ENCODE results near the gene CKB.

Gene CKB

GRCh38 chr14:103541709-103542604 lies 19.3 kb upstream of the CKB start:
- peak overlapping the region; percentile 43 for H3K4me2 ChIP-seq (ENCODE audit: low read length)
- H3K9me3 ChIP-seq (replicated peaks; ENCODE audit: low read length), result no peaks in the 10 kb centered on the region
- no peaks in the 10 kb centered on the region for H3K36me3 ChIP-seq (ENCODE audit: insufficient read depth, low read length)
- no peaks in the 10 kb centered on the region for H3K27me3 ChIP-seq (ENCODE audit: control insufficient read depth, insufficient read depth, low read length)
- H3K4me3 ChIP-seq (ENCODE audit: low read length), result peak overlapping the region; percentile 10
- H3K9ac ChIP-seq (ENCODE audit: low read depth, low read length), result peak overlapping the region; percentile 20
- peaks cover 67% of the 10 kb centered on the region for H3K4me1 ChIP-seq (ENCODE audit: control insufficient read depth, insufficient read depth, low read length)

GRCh38 chr14:103540821-103541708 lies 18.4 kb upstream of the CKB start:
- Histone ChIP-seq H3K4me2 (ENCODE audit: low read length) (peak overlapping the region; percentile 75), H3K9me3 (replicated peaks; ENCODE audit: low read length) (no peaks in the 10 kb centered on the region), H3K27me3 (ENCODE audit: control insufficient read depth, insufficient read depth, low read length) (no peaks in the 10 kb centered on the region), H3K4me3 (ENCODE audit: low read length) (peak overlapping the region; percentile 55), H3K9ac (ENCODE audit: low read depth, low read length) (peak overlapping the region; percentile 59), H3K4me1 (ENCODE audit: control insufficient read depth, insufficient read depth, low read length) (peaks cover 72% of the 10 kb centered on the region), H3K36me3 (ENCODE audit: insufficient read depth, low read length) (peaks cover 2% of the 10 kb centered on the region)

DNA sequence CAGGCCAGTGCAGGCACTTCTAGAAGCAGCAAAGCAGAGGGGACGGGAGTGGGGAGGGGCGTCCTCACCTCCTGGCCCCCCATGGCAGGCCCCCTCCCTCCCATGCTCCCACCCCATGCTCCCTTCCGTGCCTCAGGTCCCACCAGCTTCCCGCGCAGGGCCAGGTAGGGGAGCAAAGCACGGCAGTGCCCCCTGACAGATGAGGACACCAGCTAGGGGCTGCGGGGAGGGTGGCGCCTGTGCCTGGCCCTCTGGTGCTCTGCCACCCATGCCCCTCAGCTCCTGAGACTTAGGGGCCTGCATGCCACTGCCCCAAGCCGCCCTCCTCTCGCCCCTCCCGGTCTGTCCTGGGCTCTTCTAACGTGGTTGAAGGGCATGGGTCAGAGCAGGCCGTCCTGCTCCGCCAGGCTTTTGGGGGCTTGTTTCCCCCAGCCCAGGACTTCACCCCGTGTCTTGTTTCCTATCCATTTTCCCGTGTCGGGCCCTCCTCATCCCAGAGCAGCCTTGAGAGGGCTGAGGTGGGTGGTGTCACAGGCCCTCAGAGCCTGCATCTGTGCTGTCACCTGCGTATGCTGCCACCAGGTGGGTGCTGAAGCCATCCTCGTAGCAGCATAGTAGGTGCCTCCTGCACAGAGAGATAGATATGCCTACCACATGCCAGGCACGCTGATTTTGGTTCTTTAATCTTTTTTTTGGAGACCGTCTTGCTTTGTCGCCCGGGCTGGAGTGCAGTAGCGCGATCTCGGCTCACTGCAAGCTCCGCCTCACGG lies 16.6 kb upstream of the CKB start:
- Histone ChIP-seq H3K4me1 (ENCODE audit: control insufficient read depth, insufficient read depth, low read length) (peaks cover 72% of the 10 kb centered on the region), H3K4me3 (ENCODE audit: low read length) (no peak overlapping the region), H3K36me3 (ENCODE audit: insufficient read depth, low read length) (peaks cover 17% of the 10 kb centered on the region), H3K9me3 (replicated peaks; ENCODE audit: low read length) (no peaks in the 10 kb centered on the region), H3K27me3 (ENCODE audit: control insufficient read depth, insufficient read depth, low read length) (no peaks in the 10 kb centered on the region), H3K4me2 (ENCODE audit: low read length) (no peak overlapping the region), H3K9ac (ENCODE audit: low read depth, low read length) (no peak overlapping the region)

DNA sequence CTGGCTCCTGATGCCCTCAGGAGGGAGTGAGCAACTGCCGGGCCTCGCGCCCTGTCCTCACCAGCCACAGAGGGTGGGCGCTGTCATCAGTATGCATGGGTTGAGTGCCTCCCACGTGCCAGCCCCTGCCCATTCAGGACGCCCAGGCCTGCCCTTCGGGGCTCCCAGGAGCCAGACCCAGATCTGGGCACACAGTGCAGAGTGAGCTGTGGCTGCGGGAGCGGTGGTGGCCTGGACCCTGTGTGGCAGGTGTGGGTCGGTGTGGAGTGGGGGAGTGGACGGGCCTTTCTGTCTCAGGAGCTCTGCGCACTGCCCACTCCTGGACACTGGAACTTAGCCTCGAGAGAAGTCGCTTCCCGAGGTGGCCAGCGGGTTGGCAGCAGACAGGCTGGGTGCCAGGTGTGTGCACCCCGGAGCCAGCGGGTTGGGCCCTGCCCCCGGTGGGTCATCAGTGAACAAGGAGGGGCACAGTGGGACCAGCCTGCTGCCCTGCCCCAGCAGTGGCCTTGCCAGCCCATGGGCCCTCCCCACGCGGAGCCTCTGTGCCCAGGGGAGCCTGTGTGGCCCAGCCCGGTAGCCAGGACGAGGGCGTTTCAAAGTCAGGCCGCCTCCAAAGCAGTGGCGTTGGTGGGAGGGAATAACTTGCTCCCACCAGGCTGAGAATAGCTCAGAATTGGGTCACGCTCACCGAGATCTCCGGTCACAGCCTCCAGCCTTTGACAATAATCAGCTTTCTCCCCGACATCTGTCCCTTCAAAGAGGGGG lies 15.8 kb upstream of the CKB start:
- Histone ChIP-seq H3K9ac (ENCODE audit: low read depth, low read length) (no peak overlapping the region), H3K36me3 (ENCODE audit: insufficient read depth, low read length) (peaks cover 21% of the 10 kb centered on the region), H3K9me3 (replicated peaks; ENCODE audit: low read length) (no peaks in the 10 kb centered on the region), H3K4me1 (ENCODE audit: control insufficient read depth, insufficient read depth, low read length) (peaks cover 65% of the 10 kb centered on the region), H3K4me3 (ENCODE audit: low read length) (no peak overlapping the region), H3K27me3 (ENCODE audit: control insufficient read depth, insufficient read depth, low read length) (no peaks in the 10 kb centered on the region), H3K4me2 (ENCODE audit: low read length) (no peak overlapping the region)

DNA sequence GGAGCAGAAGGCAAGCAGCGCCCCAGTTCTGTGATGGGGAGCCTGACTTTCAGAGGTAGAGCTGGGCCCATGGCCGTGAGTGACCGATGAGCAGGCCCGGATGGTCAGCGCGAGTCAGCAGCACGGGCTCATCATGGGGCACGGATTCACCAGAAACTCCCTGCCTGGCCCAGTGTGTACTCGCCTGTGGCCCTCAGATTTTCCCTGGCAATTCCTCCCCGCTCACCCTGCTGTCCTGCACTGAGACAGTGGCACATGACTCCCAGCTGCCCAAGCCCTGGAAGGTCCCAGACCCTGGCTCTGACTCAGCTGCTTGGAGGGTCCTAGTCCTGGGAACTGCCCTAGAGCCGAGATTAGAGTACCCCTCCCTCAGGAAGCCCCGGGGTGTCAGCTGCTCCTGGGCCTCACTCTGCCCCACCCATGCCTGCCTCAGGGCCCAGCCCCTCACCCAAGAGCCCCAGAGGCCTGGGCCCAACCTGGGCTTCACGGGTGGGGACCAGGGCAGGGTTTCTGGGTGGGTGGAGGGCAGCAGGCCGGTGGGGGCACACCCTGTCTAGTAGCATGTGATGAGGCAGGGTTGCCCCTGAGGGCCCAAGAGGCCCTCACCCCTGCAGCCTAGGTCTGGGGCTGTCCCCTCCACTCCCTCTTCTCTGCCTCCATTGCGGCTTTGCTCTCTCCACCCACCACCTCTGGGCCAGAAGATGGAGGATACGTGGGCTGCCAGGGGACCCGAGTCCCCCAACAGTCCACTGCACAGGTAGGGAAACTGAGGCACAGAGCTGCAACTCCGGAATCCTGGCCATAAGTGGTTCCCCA lies 14.8 kb upstream of the CKB start:
- no peaks in the 10 kb centered on the region for H3K9me3 ChIP-seq (replicated peaks; ENCODE audit: low read length)
- H3K9ac ChIP-seq (ENCODE audit: low read depth, low read length), result peak overlapping the region; percentile 23
- H3K4me1 ChIP-seq (ENCODE audit: control insufficient read depth, insufficient read depth, low read length), result peaks cover 54% of the 10 kb centered on the region
- no peak overlapping the region for H3K4me3 ChIP-seq (ENCODE audit: low read length)
- no peaks in the 10 kb centered on the region for H3K27me3 ChIP-seq (ENCODE audit: control insufficient read depth, insufficient read depth, low read length)
- no peak overlapping the region for H3K4me2 ChIP-seq (ENCODE audit: low read length)
- peaks cover 21% of the 10 kb centered on the region for H3K36me3 ChIP-seq (ENCODE audit: insufficient read depth, low read length)

DNA sequence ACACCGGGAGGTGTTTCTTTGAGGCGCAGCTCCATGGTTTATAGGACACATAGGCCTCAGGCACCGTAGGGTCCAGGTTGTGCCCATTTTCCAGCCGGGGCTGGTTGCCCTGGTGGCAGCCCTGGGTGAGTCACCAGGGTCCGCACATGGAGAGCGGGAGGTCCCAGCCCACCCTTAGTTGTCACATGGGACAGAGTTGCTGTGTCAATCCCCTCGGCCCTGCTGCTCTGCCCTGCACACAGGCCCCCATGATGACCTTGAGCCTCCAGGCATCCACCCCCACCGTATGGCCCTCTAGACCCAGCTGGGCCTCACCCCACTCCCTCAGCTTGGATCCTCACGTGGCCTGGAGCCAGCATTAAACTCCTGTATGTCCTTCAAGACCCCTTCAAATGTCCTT lies 14.1 kb upstream of the CKB start:
- no peak overlapping the region for H3K4me2 ChIP-seq (ENCODE audit: low read length)
- peaks cover 47% of the 10 kb centered on the region for H3K4me1 ChIP-seq (ENCODE audit: control insufficient read depth, insufficient read depth, low read length)
- H3K9me3 ChIP-seq (replicated peaks; ENCODE audit: low read length), result no peaks in the 10 kb centered on the region
- no peaks in the 10 kb centered on the region for H3K27me3 ChIP-seq (ENCODE audit: control insufficient read depth, insufficient read depth, low read length)
- no peak overlapping the region for H3K9ac ChIP-seq (ENCODE audit: low read depth, low read length)
- no peak overlapping the region for H3K4me3 ChIP-seq (ENCODE audit: low read length)
- peaks cover 21% of the 10 kb centered on the region for H3K36me3 ChIP-seq (ENCODE audit: insufficient read depth, low read length)

DNA sequence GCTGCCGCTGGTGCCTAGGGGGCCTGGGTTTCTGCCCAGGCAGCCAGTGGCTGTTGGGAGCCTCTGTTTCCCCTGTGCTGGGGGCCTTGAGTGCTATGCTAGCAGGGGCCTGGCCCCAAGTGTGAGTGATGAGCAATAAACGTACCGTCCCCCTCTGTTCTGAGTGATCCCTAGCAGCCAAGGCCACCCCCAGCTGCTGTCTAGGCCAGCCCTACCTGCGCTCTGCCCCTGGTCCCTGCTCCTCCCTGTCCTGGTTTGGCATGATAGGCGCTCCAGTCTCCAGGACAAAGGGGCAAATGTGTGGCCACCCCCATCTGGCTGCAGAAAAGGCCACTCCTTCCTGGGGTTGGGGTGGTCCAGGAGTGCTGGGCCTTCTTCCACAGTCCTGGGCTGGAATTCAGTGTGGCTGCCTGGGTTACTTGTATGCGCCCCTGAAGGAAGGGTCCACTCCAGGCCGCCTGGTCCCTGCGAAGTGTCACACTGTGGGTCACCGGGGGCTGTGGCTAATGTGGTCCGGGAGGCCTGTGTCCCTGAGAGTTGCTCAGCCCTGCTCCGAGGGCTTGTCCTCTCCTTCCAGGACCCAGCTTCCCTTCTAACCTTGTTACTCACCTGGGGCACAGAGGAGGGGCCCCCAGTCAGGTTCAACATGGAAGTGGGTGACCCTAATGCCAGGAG lies 13.4 kb upstream of the CKB start:
- no peaks in the 10 kb centered on the region for H3K9me3 ChIP-seq (replicated peaks; ENCODE audit: low read length)
- no peak overlapping the region for H3K4me3 ChIP-seq (ENCODE audit: low read length)
- no peaks in the 10 kb centered on the region for H3K27me3 ChIP-seq (ENCODE audit: control insufficient read depth, insufficient read depth, low read length)
- peaks cover 40% of the 10 kb centered on the region for H3K4me1 ChIP-seq (ENCODE audit: control insufficient read depth, insufficient read depth, low read length)
- H3K9ac ChIP-seq (ENCODE audit: low read depth, low read length), result no peak overlapping the region
- H3K4me2 ChIP-seq (ENCODE audit: low read length), result no peak overlapping the region
- peaks cover 21% of the 10 kb centered on the region for H3K36me3 ChIP-seq (ENCODE audit: insufficient read depth, low read length)

DNA sequence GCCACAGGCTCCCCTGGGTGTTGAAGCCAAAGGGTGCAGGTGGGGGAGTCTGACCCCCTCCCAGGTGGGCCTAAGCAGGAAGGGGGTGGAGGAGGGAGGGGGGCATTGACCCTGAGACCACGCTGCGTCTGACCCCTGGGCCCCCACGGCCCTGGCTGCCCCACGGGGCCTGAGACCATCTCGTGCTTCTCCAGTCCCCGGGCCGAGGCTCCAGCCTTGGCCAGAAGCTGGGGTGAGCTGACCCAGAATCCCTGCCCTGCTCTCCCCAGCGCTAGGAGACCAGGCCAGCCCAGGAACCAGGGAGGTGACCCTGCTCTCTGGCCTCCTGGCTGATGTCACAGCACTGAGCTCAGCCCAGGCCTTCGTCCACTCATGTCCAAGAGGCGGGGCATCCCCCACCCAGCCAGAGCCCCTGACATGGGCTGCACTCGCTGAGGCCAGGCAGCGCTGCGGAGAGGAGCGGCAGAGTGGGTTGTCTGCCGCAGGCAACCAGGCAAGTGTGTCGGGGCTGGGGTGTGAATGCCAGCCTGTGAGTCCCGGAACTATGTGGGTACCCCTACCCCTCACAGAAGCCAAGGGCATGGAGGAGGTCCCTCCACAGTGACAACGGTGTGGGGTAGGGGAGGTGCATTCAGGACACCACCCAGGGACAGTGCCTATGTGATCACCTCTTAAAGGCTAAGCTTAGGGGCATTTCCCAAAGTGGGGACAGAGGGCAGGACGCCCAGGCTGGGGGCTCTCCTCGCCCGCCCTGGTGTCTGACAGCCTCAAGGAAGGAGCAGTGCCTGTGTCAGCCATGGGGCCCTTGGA lies 12.7 kb upstream of the CKB start:
- Histone ChIP-seq H3K4me1 (ENCODE audit: control insufficient read depth, insufficient read depth, low read length) (peaks cover 33% of the 10 kb centered on the region), H3K9me3 (replicated peaks; ENCODE audit: low read length) (no peaks in the 10 kb centered on the region), H3K4me2 (ENCODE audit: low read length) (no peak overlapping the region), H3K4me3 (ENCODE audit: low read length) (no peak overlapping the region), H3K27me3 (ENCODE audit: control insufficient read depth, insufficient read depth, low read length) (no peaks in the 10 kb centered on the region), H3K36me3 (ENCODE audit: insufficient read depth, low read length) (peaks cover 21% of the 10 kb centered on the region), H3K9ac (ENCODE audit: low read depth, low read length) (no peak overlapping the region)

DNA sequence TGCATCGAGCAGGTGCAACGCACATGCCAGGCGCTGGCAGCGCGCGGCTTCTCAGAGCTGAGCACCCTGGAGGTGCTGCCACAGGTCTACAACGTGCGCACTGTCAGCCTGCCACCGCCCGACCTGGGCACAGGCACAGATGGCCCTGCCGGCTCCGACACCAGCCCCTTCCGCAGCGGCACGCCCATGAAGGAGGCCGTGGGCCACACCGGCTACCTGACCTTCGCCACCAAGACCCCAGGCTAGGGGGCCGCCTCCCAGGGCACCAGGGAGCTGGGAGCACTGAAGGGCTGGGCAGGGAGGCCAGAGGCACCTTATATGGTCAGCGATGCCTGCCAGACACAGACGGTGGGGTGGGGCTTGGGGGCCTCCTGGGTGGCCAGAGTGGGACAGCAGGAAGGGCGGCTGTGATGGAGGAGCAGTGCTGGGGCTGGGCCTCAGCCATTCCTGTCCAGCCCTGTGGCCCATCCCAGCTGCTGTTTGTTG lies 12.0 kb upstream of the CKB start:
- H3K9ac ChIP-seq (ENCODE audit: low read depth, low read length), result no peak overlapping the region
- peaks cover 33% of the 10 kb centered on the region for H3K4me1 ChIP-seq (ENCODE audit: control insufficient read depth, insufficient read depth, low read length)
- no peak overlapping the region for H3K4me3 ChIP-seq (ENCODE audit: low read length)
- H3K9me3 ChIP-seq (replicated peaks; ENCODE audit: low read length), result no peaks in the 10 kb centered on the region
- H3K4me2 ChIP-seq (ENCODE audit: low read length), result no peak overlapping the region
- no peaks in the 10 kb centered on the region for H3K27me3 ChIP-seq (ENCODE audit: control insufficient read depth, insufficient read depth, low read length)
- H3K36me3 ChIP-seq (ENCODE audit: insufficient read depth, low read length), result peaks cover 24% of the 10 kb centered on the region
